Activated CD8-positive, alpha-beta memory T cell treated with anti-CD3 and anti-CD28 coated beads, Interleukin-2, amount 50 U/mL, for 1 hour (primary cell): Measurements from ENCODE around the gene NPIPB12.
"Not testable (repeated sequence)": the region's sequence is repeated elsewhere in the genome, so short reads cannot be mapped to it uniquely, and the experiment has no call there.

ENCODE experiments used
- DNase-seq: peaks from one replicate; pipeline ENCODE4 v3.0.0-alpha.2; 2020; ENCODE audit errors: extremely low read depth

NPIPB12 gene

GRCh38 chr16:29506308-29506707 is at the start of gene NPIPB12:
Gene NPIPB12, minus strand, starts transcription at chr16:29506408.
- DNase-seq: not testable (repeated sequence)

DNA sequence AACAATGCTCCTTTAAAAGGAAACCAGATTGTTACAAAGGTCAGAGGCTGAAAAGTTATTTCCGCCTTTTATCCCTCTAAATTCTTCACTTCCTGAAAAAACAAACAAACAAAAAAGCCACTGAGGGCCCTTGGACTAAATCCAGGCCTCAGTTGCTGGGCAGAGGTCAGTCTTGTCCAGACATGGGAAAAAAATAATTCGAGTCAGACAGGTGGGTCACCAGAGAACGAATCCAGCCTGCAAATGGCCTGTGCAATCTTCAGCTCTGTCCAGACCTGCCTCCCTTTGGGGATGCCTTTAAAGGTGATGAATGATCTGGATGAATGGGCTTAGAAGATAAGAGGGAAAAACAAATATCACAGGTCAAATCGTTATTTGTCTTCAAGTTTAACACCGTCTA is 15.3 kb upstream of the NPIPB12 start:
- not testable (repeated sequence) for DNase-seq

- DNase-seq: not testable (repeated sequence)
Observed at GRCh38 chr16:29482276-29482675, 23.9 kb downstream of the NPIPB12 start.

DNA sequence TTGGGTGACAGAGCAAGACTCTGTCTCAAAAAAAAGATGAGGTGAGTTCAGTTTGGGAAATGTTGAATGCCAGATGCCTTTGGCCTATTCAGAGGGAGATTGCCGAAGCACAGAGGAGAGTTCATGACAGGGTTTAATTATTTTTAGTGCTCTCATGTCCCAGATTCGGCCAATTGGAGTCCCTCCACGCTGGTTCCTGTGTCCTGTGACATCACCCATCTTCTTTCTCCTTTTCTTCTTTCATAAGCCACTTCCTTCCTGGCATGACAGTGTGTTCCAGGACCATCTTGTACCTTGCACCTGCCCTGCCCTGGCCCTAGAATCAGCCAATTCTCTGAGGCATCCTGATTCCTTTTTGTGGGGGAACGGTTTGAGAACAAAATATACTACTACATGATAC is 34.1 kb downstream of the NPIPB12 start:
- DNase-seq: not testable (repeated sequence)

DNA sequence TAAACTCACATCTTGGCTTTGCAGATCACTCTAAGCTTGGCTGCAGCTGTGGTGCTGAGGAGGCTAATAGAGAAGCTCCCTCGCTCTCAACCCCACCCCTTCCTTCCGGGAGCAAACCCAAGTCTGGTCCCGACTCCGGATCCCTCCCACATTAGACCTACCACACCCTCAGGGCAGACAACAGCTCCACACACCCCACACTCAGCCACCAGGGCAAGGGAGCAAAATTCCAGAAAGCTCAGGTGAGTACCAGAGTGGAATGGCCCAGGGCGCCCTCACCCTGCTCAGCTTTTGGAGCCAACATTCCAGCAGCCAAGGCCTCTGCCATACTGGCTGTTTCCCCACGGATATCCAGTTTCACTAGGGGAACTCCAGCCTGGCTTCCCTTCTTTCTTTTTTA is 36.5 kb downstream of the NPIPB12 start:
- DNase-seq: not testable (repeated sequence)

DNA sequence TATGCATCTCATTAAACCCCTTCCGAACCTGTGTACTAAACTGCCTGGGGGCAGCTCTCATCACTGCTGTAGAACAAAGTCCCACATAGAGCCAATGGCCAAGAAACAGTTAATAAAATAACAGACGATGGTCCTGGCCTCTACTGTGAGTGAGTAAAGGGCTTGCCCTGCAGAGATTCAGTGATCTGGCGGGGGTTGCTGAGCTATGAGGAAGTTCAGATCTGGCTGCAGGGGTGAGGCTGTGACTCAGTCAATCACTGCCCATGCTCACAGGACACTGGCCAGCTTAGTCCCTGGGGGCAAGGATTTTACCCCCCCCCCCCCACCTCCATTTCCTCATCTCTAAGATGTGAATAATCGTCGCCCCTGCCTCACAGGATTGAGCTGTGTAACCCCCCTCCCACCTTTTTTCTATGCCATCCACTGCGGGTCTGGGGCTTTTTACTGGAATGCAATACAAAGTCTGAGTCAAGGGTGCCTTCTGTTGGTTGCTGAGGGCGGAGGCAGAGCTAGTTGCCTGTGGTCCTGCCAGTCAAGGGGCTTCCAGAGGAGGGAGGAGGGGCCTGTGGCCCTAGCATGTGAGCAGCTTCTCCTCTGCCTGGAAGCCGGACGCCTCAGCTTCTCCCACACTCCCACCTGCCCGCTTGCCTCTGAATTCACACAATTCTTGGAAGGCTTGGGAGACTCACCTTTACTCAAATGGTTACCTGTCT is 38.4 kb downstream of the NPIPB12 start:
- DNase-seq: not testable (repeated sequence)

GRCh38 chr16:29466904-29467303 is 39.3 kb downstream of the NPIPB12 start:
- DNase-seq: not testable (repeated sequence)

DNA sequence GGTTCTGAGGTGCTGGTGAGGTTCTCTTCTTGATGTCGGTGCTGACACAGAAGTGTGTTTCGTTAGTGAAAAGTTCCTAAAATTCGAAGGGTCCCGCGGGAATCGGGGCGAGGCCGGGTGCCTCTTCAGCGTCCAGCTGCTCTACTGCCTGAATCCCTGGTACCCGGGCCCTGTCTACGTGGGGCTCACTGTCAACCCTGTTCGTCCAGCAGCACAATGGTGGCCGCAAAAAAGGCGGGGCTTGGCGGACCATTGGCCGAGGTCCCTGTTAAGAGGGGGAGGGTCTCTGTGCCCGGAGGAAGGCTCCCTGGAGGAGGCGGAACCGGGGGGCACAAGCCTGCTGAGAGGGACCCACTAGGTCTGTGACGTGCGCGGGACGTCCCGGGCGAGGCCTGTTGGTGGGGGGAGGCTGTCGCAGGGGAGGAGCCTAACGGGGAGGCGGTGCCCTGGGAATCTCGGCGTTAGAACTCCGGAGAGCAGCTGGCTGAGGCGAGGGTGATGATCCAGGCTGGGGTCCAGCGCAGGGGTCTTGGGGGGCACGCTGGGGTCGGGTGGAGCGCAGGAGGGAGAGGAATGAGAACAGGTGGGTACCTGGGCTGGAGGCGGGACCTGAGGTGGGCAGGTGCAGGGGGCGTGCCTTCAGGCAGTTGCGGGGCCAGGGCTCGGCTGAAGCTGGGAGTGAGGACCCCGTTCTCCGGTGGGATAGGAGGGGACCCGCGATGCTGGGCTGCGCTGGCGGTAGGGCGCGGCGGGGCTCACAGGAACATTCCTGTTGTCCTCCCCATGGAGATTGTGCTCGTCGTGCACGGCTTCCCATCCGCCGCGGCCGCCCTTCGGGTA is 40.0 kb downstream of the NPIPB12 start:
- DNase-seq: not testable (repeated sequence)

DNA sequence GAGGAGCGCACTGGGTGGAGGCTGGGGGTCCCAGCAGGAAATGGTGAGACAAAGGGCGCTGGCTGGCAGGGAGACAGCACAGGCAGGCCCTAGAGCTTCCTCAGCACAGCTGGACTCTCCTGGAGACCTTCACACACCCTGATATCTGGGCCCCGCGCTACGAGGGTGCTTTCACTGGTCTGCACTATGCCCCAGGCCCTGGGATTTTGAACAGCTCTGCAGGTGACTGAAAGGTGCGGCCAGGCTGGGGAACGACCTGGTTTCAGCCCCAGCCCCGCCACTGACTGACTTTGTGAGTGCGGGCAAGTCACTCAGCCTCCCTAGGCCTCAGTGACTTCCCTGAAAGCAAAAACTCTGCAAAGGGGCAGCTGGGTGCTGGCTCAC is 45.6 kb downstream of the NPIPB12 start:
- DNase-seq: not testable (repeated sequence)

DNA sequence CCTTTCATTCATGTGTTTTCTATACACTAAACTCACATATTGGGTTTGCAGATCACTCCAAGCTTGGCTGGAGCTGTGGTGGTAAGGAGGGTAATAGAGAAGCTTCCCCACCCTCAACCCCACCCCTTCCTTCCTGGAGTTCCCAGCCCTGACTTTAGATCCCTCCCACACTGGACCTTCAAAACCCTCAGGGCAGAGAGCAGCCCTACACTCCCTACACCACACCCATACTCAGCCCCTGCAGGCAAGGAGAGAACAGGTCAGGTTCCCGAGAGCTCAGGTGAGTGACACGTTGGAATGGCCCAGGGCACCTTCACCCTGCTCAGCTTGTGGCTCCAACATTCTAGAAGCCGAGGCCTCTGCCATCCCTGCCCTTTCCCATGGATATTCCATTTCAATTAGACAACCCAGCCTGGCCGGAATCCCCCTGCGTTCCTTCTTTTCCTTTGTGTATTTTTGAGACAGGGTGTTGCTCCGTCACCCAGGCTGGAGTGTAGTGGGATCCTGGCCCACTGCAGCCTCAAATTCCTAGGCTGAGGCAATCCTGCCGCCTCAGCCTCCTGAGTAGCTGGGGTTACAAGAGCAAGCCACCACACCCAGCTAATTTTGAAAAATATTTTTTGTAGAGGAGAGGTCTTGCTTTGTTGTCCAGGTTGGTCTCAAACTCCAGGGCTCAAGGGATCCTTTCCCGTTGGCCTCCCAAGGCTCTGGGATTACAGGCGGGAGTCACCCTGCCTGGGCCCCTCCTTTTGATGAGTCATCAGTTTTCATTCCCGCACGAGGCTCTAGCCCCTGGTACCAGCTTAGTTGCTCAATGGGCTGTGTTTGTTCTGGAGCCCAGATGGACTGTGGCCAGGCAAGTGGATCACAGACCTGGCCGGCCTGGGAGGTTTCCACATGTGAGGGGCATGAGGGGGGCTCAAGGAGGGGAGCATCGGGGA is 46.2 kb downstream of the NPIPB12 start, which contains the start of gene SULT1A4:
Gene SULT1A4, plus strand, starts transcription at position 208 of the 941 bp plus-strand sequence. CDS start 1,473 bp downstream, outside the sequence.
- DNase-seq: not testable (repeated sequence)

- DNase-seq: not testable (repeated sequence)
Observed at GRCh38 chr16:29457660-29458059, 48.5 kb downstream of the NPIPB12 start.

DNA sequence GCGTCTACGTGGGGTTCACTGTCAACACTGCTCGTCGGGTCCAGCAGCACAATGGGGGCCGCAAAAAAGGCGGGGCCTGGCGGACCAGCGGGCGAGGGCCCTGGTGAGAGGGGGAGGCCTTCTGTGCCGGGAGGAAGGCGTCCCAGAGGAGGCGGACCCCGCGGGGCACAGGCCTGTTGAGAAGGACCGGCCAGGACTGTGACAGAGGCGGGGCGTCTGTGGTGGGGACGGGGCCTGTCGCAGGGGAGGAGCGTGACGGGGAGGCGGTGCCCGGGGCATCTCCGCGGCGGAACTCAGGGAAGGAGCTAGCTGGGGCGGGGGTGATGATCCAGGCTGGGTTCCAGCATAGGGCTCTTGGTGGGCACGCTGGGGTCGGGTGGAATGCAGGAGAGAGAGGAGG is 51.4 kb downstream of the NPIPB12 start:
- not testable (repeated sequence) for DNase-seq

GRCh38 chr16:29454269-29454668 is 51.9 kb downstream of the NPIPB12 start, which contains the start of the genes BOLA2 and SLX1B:
Gene BOLA2, minus strand, starts transcription at chr16:29454351. Its CDS starts 98 bp downstream, at chr16:29454253.
Gene SLX1B, plus strand, starts transcription at chr16:29454533.
- not testable (repeated sequence) for DNase-seq

- not testable (repeated sequence) for DNase-seq
Observed at GRCh38 chr16:29453754-29454153, 52.5 kb downstream of the NPIPB12 start.
